ENCODE data around the gene PAK4.
"Not testable (repeated sequence)": the region's sequence is repeated elsewhere in the genome, so short reads cannot be mapped to it uniquely, and the experiment has no call there.

The PAK4 gene

GRCh38 chr19:39110263-39110967 lies 15.2 kb upstream of the PAK4 start:
- ATAC-seq (replicated peaks) (peak; percentile 84), DNase-seq (peak; percentile 71 to 82 (median 76))
- H3K36me3 Mint-ChIP-seq (ENCODE audit: insufficient read depth), result no peaks in the 10 kb centered on the region
- H3K27ac Mint-ChIP-seq, result no peak overlapping the region
- H3K4me3 Mint-ChIP-seq, result no peak overlapping the region
- H3K27me3 Mint-ChIP-seq, result peaks cover 0 to 31% of the 10 kb centered on the region in 2 donors
- no peaks in the 10 kb centered on the region for H3K9me3 Mint-ChIP-seq
- peaks cover 0 to 6% of the 10 kb centered on the region in 2 donors for H3K4me1 Mint-ChIP-seq (ENCODE audit: low read depth in 2 of 2)

GRCh38 chr19:39111593-39112199 lies 13.9 kb upstream of the PAK4 start:
- ATAC-seq (replicated peaks), result no peak
- Mint-ChIP-seq H3K4me1 (ENCODE audit: low read depth in 2 of 2) (peaks cover 0 to 6% of the 10 kb centered on the region in 2 donors), H3K9me3 (no peaks in the 10 kb centered on the region), H3K4me3 (no peak overlapping the region), H3K27ac (no peak overlapping the region), H3K36me3 (ENCODE audit: insufficient read depth) (no peaks in the 10 kb centered on the region), H3K27me3 (peaks cover 0 to 23% of the 10 kb centered on the region in 2 donors)
- DNase-seq, result no peak

- ATAC-seq (replicated peaks) (no peak), DNase-seq (no peak)
- Mint-ChIP-seq H3K4me3 (no peak overlapping the region), H3K4me1 (ENCODE audit: low read depth in 2 of 2) (peaks cover 0 to 6% of the 10 kb centered on the region in 2 donors), H3K36me3 (ENCODE audit: insufficient read depth) (peaks cover 3% of the 10 kb centered on the region), H3K27ac (no peak overlapping the region), H3K27me3 (peaks cover 0 to 23% of the 10 kb centered on the region in 2 donors), H3K9me3 (no peaks in the 10 kb centered on the region)
Measured at GRCh38 chr19:39112338-39112890, 13.2 kb upstream of the PAK4 start.

DNA sequence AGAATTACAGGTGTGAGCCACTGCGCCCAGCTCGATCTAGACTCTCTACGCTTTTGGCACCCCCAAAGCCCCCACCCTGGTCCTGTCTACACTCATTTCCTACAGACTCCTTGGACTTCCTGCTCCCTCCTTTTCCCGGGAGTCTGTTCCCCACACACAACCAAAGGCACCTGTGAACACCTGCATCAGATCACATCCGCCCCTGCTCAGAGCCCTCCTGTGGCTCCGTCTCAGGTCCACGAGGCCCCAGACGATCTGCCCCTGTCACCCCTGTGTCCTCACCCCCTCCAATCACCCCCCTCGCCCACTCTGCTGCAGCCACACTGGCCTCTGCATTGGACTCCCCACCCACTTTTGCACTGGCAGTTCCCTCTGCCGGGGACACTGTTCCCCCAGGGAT lies 12.4 kb upstream of the PAK4 start:
- Mint-ChIP-seq H3K9me3 (no peaks in the 10 kb centered on the region), H3K27me3 (peaks cover 0 to 23% of the 10 kb centered on the region in 2 donors), H3K4me1 (ENCODE audit: low read depth in 2 of 2) (peaks cover 0 to 6% of the 10 kb centered on the region in 2 donors), H3K27ac (no peak overlapping the region), H3K36me3 (ENCODE audit: insufficient read depth) (peaks cover 3% of the 10 kb centered on the region), H3K4me3 (no peak overlapping the region)
- ATAC-seq (replicated peaks), result no peak
- no peak for DNase-seq

GRCh38 chr19:39115105-39115847 lies 10.3 kb upstream of the PAK4 start:
- no peak overlapping the region for H3K27ac Mint-ChIP-seq
- no peak for ATAC-seq (replicated peaks)
- peaks cover 0 to 5% of the 10 kb centered on the region in 2 donors for H3K4me1 Mint-ChIP-seq (ENCODE audit: low read depth in 2 of 2)
- peaks cover 0 to 23% of the 10 kb centered on the region in 2 donors for H3K27me3 Mint-ChIP-seq
- no peaks in the 10 kb centered on the region for H3K9me3 Mint-ChIP-seq
- no peak for DNase-seq
- peaks cover 3% of the 10 kb centered on the region for H3K36me3 Mint-ChIP-seq (ENCODE audit: insufficient read depth)
- H3K4me3 Mint-ChIP-seq, result no peak overlapping the region

DNA sequence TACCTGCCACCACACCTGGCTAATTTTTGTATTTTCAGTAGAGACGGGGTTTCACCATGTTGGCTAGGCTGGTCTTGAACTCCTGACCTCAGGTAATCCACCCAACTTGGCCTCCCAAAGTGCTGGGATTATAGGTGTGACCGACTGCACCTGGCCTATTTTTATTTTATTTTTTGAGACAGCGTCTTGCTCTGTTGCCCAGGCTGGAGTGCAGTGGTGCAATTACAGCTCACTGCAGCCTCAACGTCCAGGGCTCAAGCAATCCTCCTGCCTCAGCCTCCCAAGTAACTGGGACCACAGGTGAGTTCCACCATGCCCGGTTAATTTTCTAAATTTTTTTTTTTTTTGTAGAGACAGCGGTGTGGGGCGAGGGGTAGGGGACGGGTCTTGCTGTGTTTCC lies 8.6 kb upstream of the PAK4 start:
- not testable (repeated sequence) for H3K9me3 Mint-ChIP-seq

GRCh38 chr19:39119830-39120229 lies 5.8 kb upstream of the PAK4 start:
- Mint-ChIP-seq H3K27ac (no peak overlapping the region), H3K36me3 (ENCODE audit: insufficient read depth) (peaks cover 8% of the 10 kb centered on the region), H3K4me3 (no peak overlapping the region), H3K27me3 (peaks cover 0 to 6% of the 10 kb centered on the region in 2 donors), H3K4me1 (ENCODE audit: low read depth in 2 of 2) (peaks cover 10 to 15% of the 10 kb centered on the region in 2 donors), H3K9me3 (no peaks in the 10 kb centered on the region)
- no peak for DNase-seq
- ATAC-seq (replicated peaks), result no peak

More for the DNA sequence above, 8.6 kb upstream of the PAK4 start:
- not testable (repeated sequence) for H3K27ac Mint-ChIP-seq; H3K4me3 Mint-ChIP-seq; DNase-seq; H3K36me3 Mint-ChIP-seq (ENCODE audit: insufficient read depth); H3K4me1 Mint-ChIP-seq (ENCODE audit: low read depth in 2 of 2); ATAC-seq (replicated peaks)
- H3K27me3 Mint-ChIP-seq, result peaks cover 6 to 19% of the 10 kb centered on the region in 2 donors

GRCh38 chr19:39122934-39123731 lies 2.5 kb upstream of the PAK4 start:
- no peak for ATAC-seq (replicated peaks)
- H3K4me3 Mint-ChIP-seq, result peak overlapping the region in 1 of 2 donors; percentile 25

GRCh38 chr19:39124136-39124764 lies 1.3 kb upstream of the PAK4 start:
- H3K9me3 Mint-ChIP-seq, result no peaks in the 10 kb centered on the region
- H3K4me3 Mint-ChIP-seq, result peak overlapping the region; percentile 87 to 93
- H3K36me3 Mint-ChIP-seq (ENCODE audit: insufficient read depth), result peaks cover 20% of the 10 kb centered on the region
- H3K27ac Mint-ChIP-seq, result peak overlapping the region in 1 of 2 donors; percentile 6
- peaks cover 35 to 42% of the 10 kb centered on the region in 2 donors for H3K4me1 Mint-ChIP-seq (ENCODE audit: low read depth in 2 of 2)
- H3K27me3 Mint-ChIP-seq, result peaks cover 0 to 6% of the 10 kb centered on the region in 2 donors
- no peak for DNase-seq
- ATAC-seq (replicated peaks), result no peak

More at GRCh38 chr19:39122934-39123731, 2.5 kb upstream of the PAK4 start:
- Mint-ChIP-seq H3K27ac (no peak overlapping the region), H3K9me3 (no peaks in the 10 kb centered on the region), H3K4me1 (ENCODE audit: low read depth in 2 of 2) (peaks cover 29 to 42% of the 10 kb centered on the region in 2 donors), H3K27me3 (peaks cover 0 to 6% of the 10 kb centered on the region in 2 donors), H3K36me3 (ENCODE audit: insufficient read depth) (peaks cover 20% of the 10 kb centered on the region)
- no peak for DNase-seq

GRCh38 chr19:39125199-39125553 lies 410 bp upstream of the PAK4 start:
- peaks cover 20% of the 10 kb centered on the region for H3K36me3 Mint-ChIP-seq (ENCODE audit: insufficient read depth)
- H3K4me1 Mint-ChIP-seq (ENCODE audit: low read depth in 2 of 2), result peaks cover 35 to 46% of the 10 kb centered on the region in 2 donors
- DNase-seq, result no peak
- H3K27ac Mint-ChIP-seq, result peak overlapping the region; percentile 94 to 98
- no peak for ATAC-seq (replicated peaks)
- peaks cover 0 to 6% of the 10 kb centered on the region in 2 donors for H3K27me3 Mint-ChIP-seq
- peak overlapping the region; percentile 87 to 93 for H3K4me3 Mint-ChIP-seq
- no peaks in the 10 kb centered on the region for H3K9me3 Mint-ChIP-seq

DNA sequence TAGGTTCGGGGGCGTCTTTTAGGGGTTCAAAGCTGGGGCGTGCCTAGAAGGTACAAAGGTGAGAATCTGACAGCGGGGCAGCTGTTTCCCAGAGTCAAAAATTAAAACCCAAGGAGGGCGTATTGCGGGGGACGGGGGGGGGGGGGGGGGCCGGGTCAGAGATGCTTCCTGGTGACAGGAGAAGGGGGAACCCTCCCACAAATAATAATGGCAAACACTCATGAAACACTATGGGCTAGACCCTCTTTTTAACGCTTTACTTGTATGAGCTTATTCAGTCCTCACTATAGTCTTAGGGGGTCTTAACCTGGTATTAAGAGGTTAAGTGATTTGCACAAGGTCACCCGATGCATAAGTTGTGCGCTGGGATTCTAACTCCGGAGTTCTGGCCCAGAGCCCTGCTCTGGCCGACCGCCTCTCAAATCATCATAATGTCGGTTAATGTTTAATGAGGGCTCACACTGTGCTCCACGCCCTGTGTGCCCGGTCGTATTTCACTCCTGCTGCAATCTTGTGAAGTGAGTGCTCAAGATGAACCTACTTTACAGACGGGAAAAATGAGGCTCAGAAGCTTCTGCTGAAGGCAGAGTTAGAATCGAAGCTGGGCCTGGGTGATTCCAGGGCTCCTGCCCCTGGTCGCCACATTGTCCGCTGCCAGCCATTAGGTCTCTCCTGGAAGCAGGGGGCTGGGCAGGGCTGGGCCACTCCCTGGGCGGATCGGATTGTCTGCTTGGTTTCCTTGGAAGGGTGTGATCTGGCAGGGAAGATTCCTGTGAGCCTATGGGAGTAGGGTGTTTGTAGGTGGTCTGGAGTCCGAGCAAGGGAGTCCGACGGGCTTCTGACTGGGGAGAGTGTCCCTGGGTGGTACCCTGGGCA lies 964 bp downstream of the PAK4 start:
- Mint-ChIP-seq H3K36me3 (ENCODE audit: insufficient read depth) (peaks cover 20% of the 10 kb centered on the region), H3K4me3 (peak overlapping the region; percentile 87 to 93), H3K9me3 (no peaks in the 10 kb centered on the region), H3K27me3 (no peaks in the 10 kb centered on the region), H3K27ac (peak overlapping the region; percentile 94 to 98), H3K4me1 (ENCODE audit: low read depth in 2 of 2) (peaks cover 42 to 51% of the 10 kb centered on the region in 2 donors)
- DNase-seq (no peak), ATAC-seq (replicated peaks) (no peak)
